ENCODE measurements around the gene COLEC11.

DNA sequence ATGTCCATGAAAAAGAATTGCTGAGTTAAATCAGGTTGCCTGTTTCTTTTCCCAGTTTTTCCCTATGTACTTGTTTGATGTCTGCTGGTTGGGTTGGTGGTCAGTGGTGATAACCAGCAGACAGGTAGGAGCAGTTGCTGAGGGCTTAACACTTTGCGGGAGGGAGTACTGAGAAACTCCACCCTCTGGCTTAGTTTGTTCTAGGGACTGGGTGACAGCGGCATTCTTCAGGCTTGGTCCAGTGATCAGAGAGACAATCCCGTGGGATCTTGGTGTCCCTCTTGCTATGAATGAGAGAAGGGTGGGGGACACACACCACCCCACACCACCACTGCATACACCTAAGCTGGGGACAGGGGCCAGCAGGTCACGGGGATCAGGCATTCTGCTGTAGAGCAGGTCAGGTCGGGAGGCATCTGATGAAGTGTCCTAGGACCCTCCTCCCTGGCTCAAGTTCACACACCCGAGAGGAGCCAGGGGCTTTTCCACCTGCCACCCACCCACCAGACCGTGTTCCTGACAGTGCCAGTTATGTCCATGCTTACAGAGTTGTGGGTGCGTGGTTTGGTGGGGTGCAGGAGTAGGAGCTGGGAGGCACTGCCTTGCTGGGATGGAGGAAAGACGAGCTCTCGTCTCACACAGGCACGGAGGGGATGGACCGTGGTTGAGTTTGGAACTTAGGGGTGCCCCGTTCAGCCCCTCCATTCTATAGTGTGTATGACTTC is 41.8 kb downstream of the COLEC11 start:
- TF ChIP-seq POLR2A (IDR thresholded peaks at IDR 0.05; ENCODE audit: low read length): no peak
- TF ChIP-seq GATA1 (IDR thresholded peaks at IDR 0.05; ENCODE audit: low read depth, low read length): no peak

All from erythroblast (primary cell).